SKM-1 (cell line): Measurements from ENCODE around the gene SAP30BP.

Source experiments
- DNase-seq: peaks from one replicate; lab custom pipeline; 2025; ENCODE audit not compliant: unreplicated experiment; lab: John Stamatoyannopoulos, UW

Gene SAP30BP

GRCh38 chr17:75666959-75667790 is at the start of gene SAP30BP, which contains the start of gene RECQL5:
TSS of gene SAP30BP (plus strand) at chr17:75667338. CDS start at chr17:75667373, 35 bp downstream.
TSS of gene RECQL5 (minus strand) at chr17:75667154. CDS start at chr17:75666557, 597 bp downstream.
- DNase-seq, result peak; percentile 88

DNA sequence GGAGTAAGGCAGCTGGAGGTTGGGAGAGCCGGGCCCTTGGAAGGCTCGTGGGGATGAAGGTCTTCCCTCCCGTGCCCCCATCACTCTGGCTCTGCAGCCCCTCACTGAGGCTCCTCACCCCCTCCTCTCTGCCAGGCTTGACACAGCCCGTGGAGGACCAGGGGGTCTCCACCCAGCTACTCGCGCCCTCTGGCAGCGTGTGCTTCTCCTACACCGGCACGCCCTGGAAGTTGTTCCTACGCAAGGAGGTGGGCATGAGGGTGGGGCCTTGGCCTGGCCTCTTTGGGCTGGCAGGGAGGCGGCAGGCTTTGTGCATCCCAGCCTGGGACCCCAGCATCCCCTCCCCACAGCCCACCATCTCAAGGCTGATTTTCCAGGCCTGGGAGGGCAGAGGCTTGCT is 49.5 kb upstream of the SAP30BP start:
- no peak for DNase-seq

DNA sequence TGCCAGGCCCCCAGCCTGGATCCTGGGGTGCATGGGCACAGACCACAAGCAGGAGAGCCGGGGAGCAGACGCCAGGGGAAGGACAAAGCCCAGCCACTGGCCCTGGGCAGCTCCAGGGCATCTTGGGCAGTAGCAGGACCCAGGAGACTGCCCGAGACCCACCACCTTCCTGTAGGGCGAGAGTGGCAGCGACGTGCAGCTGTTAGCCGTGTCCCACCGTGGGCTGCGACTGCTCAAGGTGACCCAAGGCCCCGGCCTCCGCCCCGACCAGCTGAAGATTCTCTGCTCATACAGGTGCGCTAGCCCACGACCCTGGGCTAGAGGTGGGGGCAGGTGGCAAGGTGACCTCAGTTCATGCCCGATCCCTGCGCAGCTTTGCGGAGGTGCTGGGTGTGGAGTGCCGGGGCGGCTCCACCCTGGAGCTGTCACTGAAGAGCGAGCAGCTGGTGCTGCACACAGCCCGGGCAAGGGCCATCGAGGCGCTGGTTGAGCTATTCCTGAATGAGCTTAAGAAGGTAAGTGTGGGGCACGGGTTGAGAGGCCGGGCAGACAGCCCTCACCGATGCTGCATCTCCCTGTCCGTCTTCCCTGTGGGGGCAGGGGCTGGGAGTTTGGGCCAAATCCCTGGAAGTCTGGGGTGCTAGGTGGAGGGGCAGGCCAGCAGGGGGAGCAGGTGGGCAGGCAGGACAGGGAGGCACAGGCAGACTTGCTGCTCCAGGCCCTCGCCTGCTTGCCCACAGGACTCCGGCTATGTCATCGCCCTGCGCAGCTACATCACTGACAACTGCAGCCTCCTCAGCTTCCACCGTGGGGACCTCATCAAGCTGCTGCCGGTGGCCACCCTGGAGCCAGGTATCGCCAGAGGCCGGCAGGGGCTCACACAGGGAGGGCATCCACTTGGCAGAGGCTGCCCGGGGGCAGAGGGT is 47.4 kb upstream of the SAP30BP start:
- DNase-seq, result peak; percentile 1

DNA sequence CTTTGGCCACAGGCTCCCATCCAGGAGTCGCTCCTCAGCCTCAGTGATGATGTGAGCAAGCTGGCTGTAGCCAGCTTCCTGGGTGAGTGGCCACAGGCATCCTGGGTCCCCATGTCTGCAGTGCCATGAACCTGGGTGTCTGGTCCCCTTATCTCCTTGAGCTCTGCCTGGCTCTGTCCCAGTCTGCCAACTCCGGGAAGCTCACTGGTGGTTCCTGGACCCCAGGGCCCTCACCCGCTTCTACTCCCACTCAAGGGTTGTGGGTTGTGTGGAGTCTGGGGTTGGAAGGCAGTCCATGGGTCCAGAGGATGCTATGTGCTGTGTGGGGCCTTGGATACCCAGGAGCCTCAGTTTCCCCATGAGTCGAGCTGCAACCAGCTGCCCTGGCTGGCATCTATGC is 45.6 kb upstream of the SAP30BP start:
- DNase-seq, result no peak

- no peak for DNase-seq
Observed at GRCh38 chr17:75622076-75622475, 45.1 kb upstream of the SAP30BP start.

DNA sequence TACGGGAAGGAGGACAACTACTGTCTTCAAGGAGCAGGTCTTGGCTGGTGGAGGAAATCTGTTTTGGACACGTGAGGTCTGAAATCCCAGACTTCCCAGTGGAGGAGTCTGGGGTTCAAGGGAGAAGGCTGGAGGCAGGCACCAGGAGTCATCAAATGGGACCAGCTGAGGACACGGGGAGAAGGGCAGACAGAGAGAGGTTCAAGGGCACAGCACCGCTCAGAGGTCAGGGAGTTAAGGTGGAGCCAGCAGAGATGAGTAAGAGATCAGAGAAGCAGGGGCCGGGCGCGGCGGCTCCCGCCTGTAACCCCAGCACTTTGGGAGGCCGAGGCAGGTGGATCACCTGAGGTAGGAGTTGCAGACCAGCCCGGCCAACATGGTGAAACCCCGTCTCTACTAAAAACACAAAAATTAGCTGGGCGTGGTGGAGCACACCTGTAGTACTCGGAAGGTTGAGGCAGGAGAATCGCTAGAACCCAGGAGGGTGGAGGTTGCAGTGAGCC is 44.3 kb upstream of the SAP30BP start:
- DNase-seq, result no peak

- no peak for DNase-seq
Observed at GRCh38 chr17:75623386-75623785, 43.8 kb upstream of the SAP30BP start.

DNA sequence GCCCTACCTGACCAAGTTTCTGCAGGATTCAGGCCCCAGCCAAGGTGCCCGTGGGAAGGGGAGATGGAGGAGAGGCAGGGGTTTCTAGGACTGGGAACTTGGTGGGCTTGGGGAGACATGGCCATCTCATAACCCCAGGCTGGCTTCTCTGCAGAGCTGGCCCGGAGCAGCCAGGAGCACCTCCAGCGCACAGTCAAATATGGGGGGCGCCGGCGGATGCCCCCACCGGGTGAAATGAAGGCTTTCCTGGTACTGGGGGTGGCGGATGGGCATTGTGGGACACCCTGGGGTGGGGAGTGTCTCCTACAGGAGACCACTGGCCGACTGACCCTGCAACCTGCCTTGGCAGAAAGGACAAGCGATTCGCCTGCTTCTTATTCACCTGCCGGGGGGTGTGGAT is 43.1 kb upstream of the SAP30BP start:
- DNase-seq, result no peak

- no peak for DNase-seq
Observed at GRCh38 chr17:75624714-75625345, 42.3 kb upstream of the SAP30BP start.

DNA sequence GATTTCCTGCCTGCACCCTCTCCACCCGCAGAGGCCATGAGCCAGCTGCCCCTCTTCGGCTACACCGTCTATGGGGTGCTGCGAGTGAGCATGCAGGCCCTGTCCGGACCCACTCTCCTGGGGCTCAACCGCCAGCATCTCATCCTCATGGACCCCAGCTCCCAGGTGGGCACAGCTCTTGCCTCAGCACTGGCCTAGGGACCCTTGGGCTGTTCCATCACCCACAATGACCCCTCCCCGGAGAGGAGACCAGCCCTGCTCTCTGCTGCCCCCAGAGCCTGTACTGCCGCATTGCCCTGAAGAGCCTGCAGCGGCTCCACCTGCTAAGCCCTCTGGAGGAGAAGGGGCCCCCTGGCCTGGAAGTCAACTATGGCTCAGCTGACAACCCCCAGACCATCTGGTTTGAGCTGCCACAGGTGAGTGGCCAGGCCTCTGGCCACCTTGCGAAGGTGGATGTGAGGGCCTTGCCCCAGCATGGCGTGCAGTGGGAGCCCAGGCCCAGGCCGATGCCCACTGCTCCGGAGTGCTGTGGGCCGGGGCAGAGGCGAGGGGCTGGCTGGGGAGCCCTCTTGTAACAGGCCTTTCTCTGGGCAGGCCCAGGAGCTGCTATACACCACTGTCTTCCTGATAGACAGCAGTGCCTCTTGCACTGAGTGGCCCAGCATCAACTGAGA is 41.2 kb upstream of the SAP30BP start:
- peak; percentile 15 for DNase-seq

- no peak for DNase-seq
Observed at GRCh38 chr17:75626496-75627038, 40.6 kb upstream of the SAP30BP start.

DNA sequence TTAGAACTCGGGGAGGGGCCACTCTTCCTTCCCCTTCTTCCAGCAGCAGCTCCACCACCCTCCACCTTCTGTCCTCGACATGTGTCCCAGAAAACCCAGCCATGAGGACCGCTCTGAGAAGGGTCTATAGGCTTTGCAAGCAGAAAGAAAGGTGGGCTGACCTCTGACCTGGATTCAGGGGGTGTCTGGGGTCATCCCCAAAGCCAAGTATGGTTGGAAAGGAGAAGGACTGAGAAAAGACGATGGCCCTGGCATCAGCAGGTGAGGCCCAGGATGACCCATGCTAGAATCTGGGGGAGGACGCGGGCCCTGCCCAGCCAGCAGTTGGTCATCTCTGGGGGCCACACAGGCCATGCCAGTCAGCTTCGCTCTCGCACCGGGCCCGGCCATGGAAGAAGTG is 40.0 kb upstream of the SAP30BP start:
- DNase-seq, result no peak

- no peak for DNase-seq
Observed at GRCh38 chr17:75628425-75628824, 38.7 kb upstream of the SAP30BP start.

GRCh38 chr17:75629157-75629556 is 38.0 kb upstream of the SAP30BP start:
- DNase-seq, result no peak

DNA sequence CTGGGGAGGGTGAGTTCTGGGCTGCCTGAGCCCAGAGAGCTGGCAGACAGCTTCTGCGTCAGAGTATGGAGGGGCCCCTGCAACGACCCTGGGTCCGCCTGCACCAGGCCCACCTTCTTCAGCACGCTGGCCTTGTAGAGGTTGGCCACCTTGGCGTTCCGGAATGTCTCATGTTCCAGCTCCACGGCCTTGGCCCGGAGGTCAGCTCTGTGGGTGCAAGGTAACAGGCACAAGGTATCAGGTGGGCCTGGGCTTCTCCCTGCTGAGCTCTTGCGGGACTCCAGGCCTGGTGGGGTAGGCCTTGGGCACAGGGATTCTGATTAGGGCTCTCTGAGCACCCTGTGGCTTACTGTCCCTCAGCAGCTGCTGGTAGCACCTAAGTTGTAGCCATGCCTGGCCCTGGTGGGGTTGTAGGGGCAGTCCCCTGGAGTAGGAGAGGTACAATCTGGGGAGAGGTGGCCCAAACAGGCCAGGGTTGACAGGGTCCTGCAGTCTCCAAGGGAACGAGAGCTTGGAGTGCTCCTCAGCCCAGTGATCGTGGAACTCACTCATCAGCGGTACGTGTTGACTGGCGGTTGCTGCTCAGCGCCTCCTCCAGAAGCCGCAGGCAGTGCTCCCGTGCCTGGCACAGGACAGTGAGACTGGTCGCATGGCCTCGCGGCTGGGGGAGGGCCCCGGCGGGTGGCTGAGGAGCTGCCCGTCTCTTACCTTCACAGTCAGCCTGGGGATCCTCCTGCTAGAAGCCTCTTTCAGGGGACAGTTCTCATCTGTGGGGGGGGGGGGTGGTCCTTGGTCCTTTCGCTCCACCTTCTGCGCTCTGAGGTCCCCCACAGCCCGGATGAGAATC is 36.8 kb upstream of the SAP30BP start:
- no peak for DNase-seq

DNA sequence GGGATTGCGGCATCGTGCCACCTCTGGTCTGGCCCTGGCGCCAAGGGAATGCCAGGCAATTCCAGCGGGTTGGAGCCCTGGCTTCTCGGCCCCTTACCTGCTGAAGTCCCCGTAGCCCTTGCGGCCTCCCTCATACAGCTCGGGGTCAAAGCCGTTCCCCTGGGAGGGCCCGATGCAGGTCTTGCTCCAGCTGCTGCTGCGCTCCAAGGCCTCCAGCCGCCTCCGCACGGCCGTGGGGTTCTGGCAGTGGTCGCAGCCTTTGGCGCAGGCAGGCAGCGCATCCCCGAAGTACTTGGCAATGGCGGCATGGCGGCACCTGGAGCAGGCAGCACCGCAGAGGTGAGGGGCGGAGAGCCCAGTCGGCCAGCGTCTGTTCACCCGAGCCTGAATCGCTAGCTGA is 35.8 kb upstream of the SAP30BP start:
- no peak for DNase-seq

DNA sequence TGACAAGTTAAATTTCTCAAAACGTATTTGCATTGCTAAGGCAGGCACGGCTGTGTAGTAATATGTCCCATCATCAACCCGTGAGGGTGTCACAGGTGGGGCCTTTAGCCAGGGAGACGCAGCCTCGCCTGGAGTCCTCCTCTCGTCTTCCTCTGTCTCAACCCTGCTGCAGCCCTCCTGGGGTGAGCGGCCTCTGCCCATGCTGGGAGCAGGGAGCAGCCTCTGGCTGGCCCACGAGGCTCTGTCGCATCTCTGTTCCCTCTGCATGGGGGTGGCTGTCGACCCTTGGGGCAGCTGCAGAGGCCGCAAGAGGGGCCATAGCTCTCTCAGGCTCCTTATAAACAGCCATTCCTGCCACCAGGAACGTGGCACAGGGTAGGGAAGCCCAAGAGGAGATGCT is 34.7 kb upstream of the SAP30BP start:
- DNase-seq, result no peak

DNA sequence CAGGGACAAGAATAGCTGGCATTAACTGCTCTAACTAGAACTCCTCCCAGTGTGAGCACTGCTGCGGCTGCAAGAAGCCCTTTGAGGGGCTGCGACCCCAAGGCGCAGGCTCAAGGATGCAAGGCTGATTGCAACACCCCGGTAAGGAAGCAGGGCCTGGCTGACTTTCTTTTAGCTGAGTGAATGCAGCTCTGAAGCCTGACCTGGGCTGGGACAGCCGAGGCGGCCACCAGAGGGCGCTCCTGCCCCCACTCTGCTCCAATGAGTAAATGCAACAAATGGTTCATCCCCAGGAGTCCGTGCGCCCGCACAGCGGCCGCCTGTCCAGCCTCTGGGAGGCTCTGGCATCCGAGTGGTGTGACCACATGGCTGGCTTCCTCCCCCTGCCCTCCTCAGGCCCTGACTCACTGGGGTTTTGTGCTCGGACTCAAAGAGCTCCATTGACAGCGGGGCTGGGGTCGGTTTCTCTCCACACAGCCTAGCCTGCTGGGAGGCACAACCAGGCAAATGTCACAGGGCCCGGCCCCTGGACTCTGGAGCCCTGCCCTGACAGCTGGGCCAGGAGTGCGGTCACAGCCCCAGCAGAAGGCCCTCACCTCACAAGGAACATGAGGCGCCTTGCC is 34.2 kb upstream of the SAP30BP start, which contains the start of gene SMIM5:
TSS of gene SMIM5 (plus strand) at position 572 of the 623 bp plus-strand sequence. CDS start 6,768 bp downstream, outside the sequence.
- peak; percentile 60 for DNase-seq
